Measurements from ENCODE around the gene EVC2. TPM values are rescaled to one million over a fixed set of nuclear protein-coding genes. Genes with fewer than 3 reads are reported as not detected.

EVC2 gene
- total and polyA plus RNA-seq, 9 of the 15 experiments (the other 6 are each of a cell fraction or from before 2014, with no cell fraction given): 0.03 to 0.55 (median 0.38) TPM; not detected in 1

- H3K9me1 ChIP-seq (ENCODE audit: control insufficient read depth, insufficient read depth, low read length): no peaks in the 10 kb centered on the region
- TF ChIP-seq ZNF583 (CRISPR knock-in tag; IDR thresholded peaks at IDR 0.05) (no peak), TRIM28 (IDR thresholded peaks at IDR 0.05) (no peak), PHB2 (IDR thresholded peaks at IDR 0.05; ENCODE audit: low read depth) (no peak), ZNF785 (CRISPR knock-in tag; IDR thresholded peaks at IDR 0.05) (no peak), U2AF2 (optimal IDR thresholded peaks at IDR 0.05; ENCODE audit: low read depth, low read length) (no peak), ETV1 (tag; conservative IDR thresholded peaks at IDR 0.05; ENCODE audit: low read depth) (no peak), NRF1 (conservative IDR thresholded peaks at IDR 0.05 in 1 of 2, IDR thresholded peaks at IDR 0.05 in 1 of 2) (peak; percentile 46 to 54; a peak in 3 of 4 replicates), SMAD1 (IDR thresholded peaks at IDR 0.05; ENCODE audit: low read depth, low read length, partially characterized antibody) (no peak), ATF2 (CRISPR knock-in tag; IDR thresholded peaks at IDR 0.05) (no peak)
- TF ChIP-seq, protein P1, sequence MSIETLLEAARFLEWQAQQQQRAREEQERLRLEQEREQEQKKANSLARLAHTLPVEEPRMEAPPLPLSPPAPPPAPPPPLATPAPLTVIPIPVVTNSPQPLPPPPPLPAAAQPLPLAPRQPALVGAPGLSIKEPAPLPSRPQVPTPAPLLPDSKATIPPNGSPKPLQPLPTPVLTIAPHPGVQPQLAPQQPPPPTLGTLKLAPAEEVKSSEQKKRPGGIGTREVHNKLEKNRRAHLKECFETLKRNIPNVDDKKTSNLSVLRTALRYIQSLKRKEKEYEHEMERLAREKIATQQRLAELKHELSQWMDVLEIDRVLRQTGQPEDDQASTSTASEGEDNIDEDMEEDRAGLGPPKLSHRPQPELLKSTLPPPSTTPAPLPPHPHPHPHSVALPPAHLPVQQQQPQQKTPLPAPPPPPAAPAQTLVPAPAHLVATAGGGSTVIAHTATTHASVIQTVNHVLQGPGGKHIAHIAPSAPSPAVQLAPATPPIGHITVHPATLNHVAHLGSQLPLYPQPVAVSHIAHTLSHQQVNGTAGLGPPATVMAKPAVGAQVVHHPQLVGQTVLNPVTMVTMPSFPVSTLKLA (conservative IDR thresholded peaks at IDR 0.05): no peak
- TF ChIP-seq, protein P2, sequence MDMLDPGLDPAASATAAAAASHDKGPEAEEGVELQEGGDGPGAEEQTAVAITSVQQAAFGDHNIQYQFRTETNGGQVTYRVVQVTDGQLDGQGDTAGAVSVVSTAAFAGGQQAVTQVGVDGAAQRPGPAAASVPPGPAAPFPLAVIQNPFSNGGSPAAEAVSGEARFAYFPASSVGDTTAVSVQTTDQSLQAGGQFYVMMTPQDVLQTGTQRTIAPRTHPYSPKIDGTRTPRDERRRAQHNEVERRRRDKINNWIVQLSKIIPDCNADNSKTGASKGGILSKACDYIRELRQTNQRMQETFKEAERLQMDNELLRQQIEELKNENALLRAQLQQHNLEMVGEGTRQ (CRISPR knock-in tag; IDR thresholded peaks at IDR 0.05): peak; percentile 17; the same call in 1 of the 2 replicates
- TF ChIP-seq, protein P3, sequence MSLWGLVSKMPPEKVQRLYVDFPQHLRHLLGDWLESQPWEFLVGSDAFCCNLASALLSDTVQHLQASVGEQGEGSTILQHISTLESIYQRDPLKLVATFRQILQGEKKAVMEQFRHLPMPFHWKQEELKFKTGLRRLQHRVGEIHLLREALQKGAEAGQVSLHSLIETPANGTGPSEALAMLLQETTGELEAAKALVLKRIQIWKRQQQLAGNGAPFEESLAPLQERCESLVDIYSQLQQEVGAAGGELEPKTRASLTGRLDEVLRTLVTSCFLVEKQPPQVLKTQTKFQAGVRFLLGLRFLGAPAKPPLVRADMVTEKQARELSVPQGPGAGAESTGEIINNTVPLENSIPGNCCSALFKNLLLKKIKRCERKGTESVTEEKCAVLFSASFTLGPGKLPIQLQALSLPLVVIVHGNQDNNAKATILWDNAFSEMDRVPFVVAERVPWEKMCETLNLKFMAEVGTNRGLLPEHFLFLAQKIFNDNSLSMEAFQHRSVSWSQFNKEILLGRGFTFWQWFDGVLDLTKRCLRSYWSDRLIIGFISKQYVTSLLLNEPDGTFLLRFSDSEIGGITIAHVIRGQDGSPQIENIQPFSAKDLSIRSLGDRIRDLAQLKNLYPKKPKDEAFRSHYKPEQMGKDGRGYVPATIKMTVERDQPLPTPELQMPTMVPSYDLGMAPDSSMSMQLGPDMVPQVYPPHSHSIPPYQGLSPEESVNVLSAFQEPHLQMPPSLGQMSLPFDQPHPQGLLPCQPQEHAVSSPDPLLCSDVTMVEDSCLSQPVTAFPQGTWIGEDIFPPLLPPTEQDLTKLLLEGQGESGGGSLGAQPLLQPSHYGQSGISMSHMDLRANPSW (CRISPR knock-in tag; IDR thresholded peaks at IDR 0.05): no peak
- in situ Hi-C loops (cut with MboI): no loop called here
These were observed 23.1 kb downstream of the EVC2 start for GRCh38 chr4:5685296-5685695.

More at GRCh38 chr4:5685296-5685695, 23.1 kb downstream of the EVC2 start:
- no peak overlapping the region for H3K4me2 ChIP-seq (ENCODE audit: insufficient read depth, low read length)
- H3K27me3 ChIP-seq (ENCODE audit: control insufficient read depth in 2 of 2, insufficient read depth in 2 of 2, low read length in 2 of 2): peaks cover 0 to 4% of the 10 kb centered on the region in 2 experiments; a peak in 1 of 5 replicates
- no peak overlapping the region for H3K4me3 ChIP-seq
- H3K27ac ChIP-seq (ENCODE audit: extremely low read depth, low read depth, low read length): no peak overlapping the region
- H3K9ac ChIP-seq (ENCODE audit: insufficient read depth in 1 of 2, low read depth in 2 of 2, low read length in 2 of 2): no peak overlapping the region
- H2AFZ ChIP-seq (ENCODE audit: low read depth, low read length): no peak overlapping the region
- ATAC-seq (no peak), FAIRE-seq (no peak), DNase-seq (ENCODE audit: extremely low read depth in 1 of 4, low spot score in 3 of 4) (no peak)
- ChIA-PET POLR2A (no interaction called here), CTCF (ENCODE audit: low intra/inter-chr PET ratio) (no interaction called here)
- H3K79me2 ChIP-seq (ENCODE audit: control insufficient read depth, insufficient read depth, low read length): no peaks in the 10 kb centered on the region
- H3K9me3 ChIP-seq (replicated peaks; ENCODE audit: control insufficient read depth, insufficient read depth, low read depth, low read length): no peaks in the 10 kb centered on the region
- 4% methylated on average over 9 of the region's 9 CpGs for WGBS (ENCODE audit: insufficient coverage, low coverage, missing lambda C conversion rate)
- no peaks in the 10 kb centered on the region for H3K36me3 ChIP-seq (ENCODE audit: control insufficient read depth, insufficient read depth, low read length)
- intact Hi-C loops (cut with micrococcal nuclease): no loop called here
- BruUV-seq (replicated peaks): no TSS peak
- peaks cover 0 to 4% of the 10 kb centered on the region in 2 experiments; a peak in 3 of 5 replicates for H3K4me1 ChIP-seq (replicated peaks in 1 of 2; ENCODE audit: control insufficient read depth in 2 of 2, insufficient read depth in 2 of 2, low read length in 2 of 2)
- H4K20me1 ChIP-seq (replicated peaks; ENCODE audit: control insufficient read depth, insufficient read depth, low read length): no peaks in the 10 kb centered on the region
